Thoracic aorta (tissue), 2 donors: ENCODE data around the gene RAPGEF2. TPM values are rescaled to one million over a fixed set of nuclear protein-coding genes. Genes with fewer than 3 reads are reported as not detected.

Source experiments
- ATAC-seq: fragments of 150-250 bp; one replicate; pipeline ENCODE4 v1.8.0; 2017; ENCODE audit warnings: low read depth; ENCODE audit not compliant: insufficient number of reproducible peaks, low FRiP score
- DNase-seq: peaks from one replicate; pipeline ENCODE4 v3.0.0-alpha.2; 2020; ENCODE audit warnings: low spot score
- H3K27ac ChIP-seq, 2 donors: fragments of 200-600 bp; sonication (generic); 1 replicate in 1 of 2; 2 replicates in 1 of 2; pipeline ENCODE4 v1.5.1; 2016; ENCODE audit warnings: mild to moderate bottlenecking in 2 of 2, moderate library complexity in 2 of 2
- H3K27me3 ChIP-seq: fragments of 200-600 bp; sonication (generic); replicated peaks from 2 replicates; pipeline ENCODE4 v1.6.0; 2016; ENCODE audit warnings: mild to moderate bottlenecking; ENCODE audit not compliant: insufficient read depth
- H3K36me3 ChIP-seq: fragments of 200-600 bp; sonication (generic); one replicate; pipeline ENCODE4 v1.5.1; 2016
- H3K4me1 ChIP-seq, 2 donors: fragments of 200-600 bp; sonication (generic); 1 replicate in 1 of 2; 2 replicates in 1 of 2; pipeline versions ENCODE4 v1.5.1 to v1.6.0; 2016; ENCODE audit warnings: low read depth in 2 of 2, mild to moderate bottlenecking in 1 of 2; ENCODE audit not compliant: control insufficient read depth in 1 of 2
- H3K4me3 ChIP-seq: fragments of 200-600 bp; sonication (generic); 2 replicates; pipeline ENCODE4 v1.5.1; 2016; ENCODE audit warnings: mild to moderate bottlenecking
- H3K9me3 ChIP-seq: fragments of 200-600 bp; sonication (generic); 2 replicates; pipeline ENCODE4 v1.5.1; 2016
- total RNA-seq, 2 donors: library from RNA; depleted of rRNA; stranded (reverse); fragments of >200 nt; gene quantifications; one replicate each; pipeline versions ENCODE4 v1.1.0 to v1.2.3, GENCODE V29; 2016
- TF ChIP-seq, protein P1 (sequence below): fragments of 200-600 bp; sonication (generic); IDR thresholded peaks from one replicate; pipeline ENCODE4 v1.5.1; 2019; ENCODE audit warnings: antibody characterized with exemption

RAPGEF2 gene
- total RNA-seq, 2 donors from 2014 or later: 63.0 to 63.6 TPM

- H3K9me3 ChIP-seq: no peaks in the 10 kb centered on the region
- no peaks in the 10 kb centered on the region for H3K27me3 ChIP-seq
- no peak overlapping the region for H3K4me3 ChIP-seq
- H3K36me3 ChIP-seq: no peaks in the 10 kb centered on the region
- no peak for ATAC-seq
- no peak for DNase-seq
- TF ChIP-seq, protein P1, sequence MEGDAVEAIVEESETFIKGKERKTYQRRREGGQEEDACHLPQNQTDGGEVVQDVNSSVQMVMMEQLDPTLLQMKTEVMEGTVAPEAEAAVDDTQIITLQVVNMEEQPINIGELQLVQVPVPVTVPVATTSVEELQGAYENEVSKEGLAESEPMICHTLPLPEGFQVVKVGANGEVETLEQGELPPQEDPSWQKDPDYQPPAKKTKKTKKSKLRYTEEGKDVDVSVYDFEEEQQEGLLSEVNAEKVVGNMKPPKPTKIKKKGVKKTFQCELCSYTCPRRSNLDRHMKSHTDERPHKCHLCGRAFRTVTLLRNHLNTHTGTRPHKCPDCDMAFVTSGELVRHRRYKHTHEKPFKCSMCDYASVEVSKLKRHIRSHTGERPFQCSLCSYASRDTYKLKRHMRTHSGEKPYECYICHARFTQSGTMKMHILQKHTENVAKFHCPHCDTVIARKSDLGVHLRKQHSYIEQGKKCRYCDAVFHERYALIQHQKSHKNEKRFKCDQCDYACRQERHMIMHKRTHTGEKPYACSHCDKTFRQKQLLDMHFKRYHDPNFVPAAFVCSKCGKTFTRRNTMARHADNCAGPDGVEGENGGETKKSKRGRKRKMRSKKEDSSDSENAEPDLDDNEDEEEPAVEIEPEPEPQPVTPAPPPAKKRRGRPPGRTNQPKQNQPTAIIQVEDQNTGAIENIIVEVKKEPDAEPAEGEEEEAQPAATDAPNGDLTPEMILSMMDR: no peak
- H3K4me1 ChIP-seq: peaks cover 13 to 28% of the 10 kb centered on the region in 2 donors
- H3K27ac ChIP-seq: no peak overlapping the region
Measured at GRCh38 chr4:159282329-159282728, 179.4 kb downstream of the RAPGEF2 start.

DNA sequence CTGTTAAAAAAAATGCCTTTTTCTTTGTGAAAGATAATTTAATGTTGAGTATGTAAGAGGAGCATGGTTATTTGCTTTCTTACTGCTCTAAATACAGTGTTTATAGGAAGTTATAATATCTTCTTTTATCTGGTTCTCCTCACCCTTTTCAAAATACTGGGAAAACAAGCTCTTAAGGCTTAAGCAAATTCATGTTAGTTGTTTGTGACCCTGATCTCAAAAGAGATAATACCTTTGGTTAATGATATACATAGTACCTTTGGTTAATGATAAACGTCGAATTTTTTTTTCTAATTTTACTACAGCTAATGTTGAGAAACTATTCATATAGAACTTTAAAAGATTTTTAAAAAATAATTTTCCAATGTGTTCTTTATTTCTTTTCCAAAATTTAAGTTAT, 180.1 kb downstream of the RAPGEF2 start:
- Histone ChIP-seq H3K36me3 (no peaks in the 10 kb centered on the region), H3K27me3 (no peaks in the 10 kb centered on the region), H3K27ac (no peak overlapping the region), H3K9me3 (no peaks in the 10 kb centered on the region), H3K4me1 (peaks cover 13 to 28% of the 10 kb centered on the region in 2 donors), H3K4me3 (no peak overlapping the region)
- TF ChIP-seq, protein P1: no peak
- no peak for DNase-seq
- no peak for ATAC-seq

DNA sequence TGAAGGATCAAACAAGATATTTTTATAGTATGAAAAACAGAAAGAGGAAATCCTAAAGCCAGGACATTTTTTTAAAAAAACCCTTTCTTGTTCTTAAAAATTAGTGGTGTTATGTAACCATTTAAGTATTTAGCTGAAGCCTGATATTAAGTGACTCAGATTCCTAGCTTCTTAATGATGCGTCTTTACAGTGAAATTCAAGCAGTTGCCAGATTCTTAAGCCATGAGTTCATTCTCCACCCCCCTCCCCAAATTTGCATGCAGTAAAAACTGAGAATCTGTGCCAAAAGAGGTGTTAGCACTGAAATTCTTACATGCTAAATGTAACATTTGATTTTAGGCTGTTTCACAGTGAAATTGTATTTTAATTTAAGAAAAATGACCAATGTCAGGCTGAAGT, 180.8 kb downstream of the RAPGEF2 start:
- TF ChIP-seq, protein P1: no peak
- DNase-seq: no peak
- H3K27ac ChIP-seq: no peak overlapping the region
- peak overlapping the region; percentile 5 for H3K4me3 ChIP-seq
- ATAC-seq: no peak
- no peaks in the 10 kb centered on the region for H3K36me3 ChIP-seq
- no peaks in the 10 kb centered on the region for H3K27me3 ChIP-seq
- peaks cover 16 to 25% of the 10 kb centered on the region in 2 donors for H3K4me1 ChIP-seq
- H3K9me3 ChIP-seq: no peaks in the 10 kb centered on the region

GRCh38 chr4:159284113-159284512, 181.2 kb downstream of the RAPGEF2 start:
- Histone ChIP-seq H3K27me3 (no peaks in the 10 kb centered on the region), H3K27ac (no peak overlapping the region), H3K4me1 (peaks cover 19 to 23% of the 10 kb centered on the region in 2 donors), H3K9me3 (no peaks in the 10 kb centered on the region), H3K4me3 (peak overlapping the region; percentile 5), H3K36me3 (no peaks in the 10 kb centered on the region)
- no peak for DNase-seq
- TF ChIP-seq, protein P1: no peak
- no peak for ATAC-seq

DNA sequence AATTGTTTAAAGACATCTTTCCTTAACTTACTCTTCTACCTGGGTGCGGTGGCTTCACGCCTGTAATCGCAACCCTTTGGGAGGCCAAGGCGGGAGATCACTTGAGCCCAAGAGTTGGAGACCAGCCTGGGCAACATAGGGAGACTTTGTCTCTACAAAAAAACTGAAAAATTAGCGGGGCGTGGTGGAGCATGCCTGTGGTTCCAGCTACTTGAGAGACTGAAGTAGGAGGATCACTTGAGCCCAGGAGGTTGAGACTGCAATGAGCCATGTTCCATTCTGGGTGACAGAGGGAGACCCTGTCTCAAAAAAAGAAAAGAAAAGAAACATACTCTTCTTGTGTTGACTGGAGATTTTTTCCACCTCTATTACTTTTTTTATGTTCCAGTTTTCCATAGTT, 181.9 kb downstream of the RAPGEF2 start:
- DNase-seq: no peak
- TF ChIP-seq, protein P1: no peak
- no peaks in the 10 kb centered on the region for H3K9me3 ChIP-seq

More for the DNA sequence above, 181.9 kb downstream of the RAPGEF2 start:
- Histone ChIP-seq H3K36me3 (no peaks in the 10 kb centered on the region), H3K27me3 (no peaks in the 10 kb centered on the region), H3K27ac (no peak overlapping the region), H3K4me1 (peaks cover 21 to 23% of the 10 kb centered on the region in 2 donors), H3K4me3 (no peak overlapping the region)
- no peak for ATAC-seq
